HepG2 (cell line): Measurements from ENCODE around the gene JADE2. TPM values are rescaled to one million over a fixed set of nuclear protein-coding genes. Genes with fewer than 3 reads are reported as not detected.

ENCODE experiments used
- ASH2L ChIP-seq: fragments of 300-600, 200-600 bp; sonication (generic); IDR thresholded peaks from 2 replicates; pipeline ENCODE4 v1.7.0; 2017; ENCODE audit warnings: low read depth, mild to moderate bottlenecking, moderate library complexity, mixed read lengths, low read length; ENCODE audit not compliant: insufficient read length
- ATF7-NPFF ChIP-seq: sonication (generic); formaldehyde crosslinking; IDR thresholded peaks from 2 replicates; pipeline ENCODE4 v1.8.1; 2023; ENCODE audit warnings: mild to moderate bottlenecking, low read depth, missing genetic modification reagents, moderate library complexity
- CC2D1A ChIP-seq: sonication (generic); formaldehyde crosslinking; IDR thresholded peaks from 2 replicates; pipeline ENCODE4 v1.8.1; 2023; ENCODE audit warnings: mild to moderate bottlenecking, missing genetic modification reagents
- MEF2D ChIP-seq: sonication (generic); formaldehyde crosslinking; IDR thresholded peaks from 2 replicates; pipeline ENCODE4 v1.5.1; 2020; ENCODE audit warnings: mild to moderate bottlenecking, missing genetic modification reagents
- NFATC3 ChIP-seq: sonication (generic); formaldehyde crosslinking; IDR thresholded peaks from 2 replicates; pipeline ENCODE4 v1.5.1; 2020; ENCODE audit warnings: mild to moderate bottlenecking, missing genetic modification reagents
- NR3C1 ChIP-seq: sonication (generic); formaldehyde crosslinking; IDR thresholded peaks from 2 replicates; pipeline ENCODE4 v1.4.0; 2020; ENCODE audit warnings: missing genetic modification reagents
- PITX1 ChIP-seq: sonication (generic); formaldehyde crosslinking; IDR thresholded peaks from 2 replicates; pipeline ENCODE4 v1.5.1; 2020; ENCODE audit warnings: mild to moderate bottlenecking, missing genetic modification reagents
- RBFOX2 ChIP-seq: fragments of 200-400 bp; formaldehyde crosslinking; IDR thresholded peaks from 2 replicates; pipeline ENCODE4 v1.6.1; 2017; ENCODE audit warnings: low read depth, mild to moderate bottlenecking, low read length
- REPIN1 ChIP-seq: sonication (generic); formaldehyde crosslinking; IDR thresholded peaks from 2 replicates; pipeline ENCODE4 v1.8.0; 2022; ENCODE audit warnings: missing genetic modification reagents, low read depth, mild to moderate bottlenecking, borderline replicate concordance
- SSRP1 ChIP-seq: IDR thresholded peaks from 2 replicates; pipeline ENCODE4 v1.6.1; 2016; ENCODE audit warnings: control low read depth
- TBP ChIP-seq: sonication (generic); formaldehyde crosslinking; IDR thresholded peaks from 2 replicates; pipeline ENCODE4 v1.5.0; 2020; ENCODE audit warnings: missing genetic modification reagents
- XRCC5 ChIP-seq: fragments of 200-400 bp; formaldehyde crosslinking; optimal IDR thresholded peaks from 2 replicates; pipeline ENCODE3; 2017; ENCODE audit warnings: mild to moderate bottlenecking, low read length
- YY1 ChIP-seq: IDR thresholded peaks from 2 replicates; pipeline ENCODE4 v1.6.1; 2011; ENCODE audit warnings: low read length, low read depth, moderate library complexity, mild to moderate bottlenecking; ENCODE audit not compliant: insufficient read depth, insufficient replicate concordance
- ZNF34 ChIP-seq: sonication (generic); formaldehyde crosslinking; IDR thresholded peaks from 2 replicates; pipeline ENCODE4 v1.4.0; 2020; ENCODE audit warnings: mild to moderate bottlenecking, missing genetic modification reagents, borderline replicate concordance
- ZNF350 ChIP-seq: sonication (generic); formaldehyde crosslinking; IDR thresholded peaks from 2 replicates; pipeline ENCODE4 v1.4.0; 2020; ENCODE audit warnings: mild to moderate bottlenecking, low read depth, missing genetic modification reagents, borderline replicate concordance
- ZNF615 ChIP-seq: sonication (generic); formaldehyde crosslinking; IDR thresholded peaks from 2 replicates; pipeline ENCODE4 v1.5.0; 2020; ENCODE audit warnings: mild to moderate bottlenecking, missing genetic modification reagents, borderline replicate concordance
- ZNF687 ChIP-seq: sonication (generic); formaldehyde crosslinking; IDR thresholded peaks from 2 replicates; pipeline ENCODE4 v1.5.1; 2020; ENCODE audit warnings: mild to moderate bottlenecking, missing genetic modification reagents, moderate library complexity
- ZNF788 ChIP-seq: sonication (generic); formaldehyde crosslinking; IDR thresholded peaks from 2 replicates; pipeline ENCODE4 v1.5.0; 2020; ENCODE audit warnings: mild to moderate bottlenecking, missing genetic modification reagents, borderline replicate concordance
- ZSCAN25 ChIP-seq: sonication (generic); formaldehyde crosslinking; IDR thresholded peaks from 2 replicates; pipeline ENCODE4 v1.8.0; 2022; ENCODE audit warnings: mild to moderate bottlenecking, missing genetic modification reagents
- polyA plus RNA-seq, 8 experiments: library from polyadenylated mRNA; depleted of rRNA in 3 of 8; stranded (reverse) in 7 of 8; unstranded in 1 of 8; fragments of >200 nt; fragmentation: Illumina TruSeq in 4 of 8; extraction: Trizol in 4 of 8; gene quantifications; 2 replicates each; pipeline versions ENCODE4 v1.2.1 to v1.2.3, GENCODE V29; 2011 to 2016; ENCODE audit warnings: low read depth in 4 of 8, missing spikeins in 1 of 8, mixed read lengths in 1 of 8; ENCODE audit not compliant: insufficient read depth in 1 of 8
- total RNA-seq, 5 experiments: library from RNA; depleted of rRNA; stranded (reverse); fragments of >200 nt; fragmentation: Illumina TruSeq; extraction: Trizol; gene quantifications; 2 replicates each; pipeline ENCODE4 v1.2.3, GENCODE V29; 2016; ENCODE audit warnings: low read depth in 1 of 5
- TF ChIP-seq, protein P1 (sequence below): sonication (generic); formaldehyde crosslinking; conservative IDR thresholded peaks from 2 replicates; pipeline ENCODE4 v1.4.0; 2020; ENCODE audit warnings: mild to moderate bottlenecking, missing genetic modification reagents, moderate library complexity
- TF ChIP-seq, protein P2 (sequence below): sonication (generic); formaldehyde crosslinking; IDR thresholded peaks from 2 replicates; pipeline ENCODE4 v1.8.0; 2023; ENCODE audit warnings: mild to moderate bottlenecking, missing genetic modification reagents

The JADE2 gene
- total and polyA plus RNA-seq, 2 of the 13 experiments (the other 11 are each of a cell fraction or from before 2014, with no cell fraction given): 7.5 to 15.1 TPM

DNA sequence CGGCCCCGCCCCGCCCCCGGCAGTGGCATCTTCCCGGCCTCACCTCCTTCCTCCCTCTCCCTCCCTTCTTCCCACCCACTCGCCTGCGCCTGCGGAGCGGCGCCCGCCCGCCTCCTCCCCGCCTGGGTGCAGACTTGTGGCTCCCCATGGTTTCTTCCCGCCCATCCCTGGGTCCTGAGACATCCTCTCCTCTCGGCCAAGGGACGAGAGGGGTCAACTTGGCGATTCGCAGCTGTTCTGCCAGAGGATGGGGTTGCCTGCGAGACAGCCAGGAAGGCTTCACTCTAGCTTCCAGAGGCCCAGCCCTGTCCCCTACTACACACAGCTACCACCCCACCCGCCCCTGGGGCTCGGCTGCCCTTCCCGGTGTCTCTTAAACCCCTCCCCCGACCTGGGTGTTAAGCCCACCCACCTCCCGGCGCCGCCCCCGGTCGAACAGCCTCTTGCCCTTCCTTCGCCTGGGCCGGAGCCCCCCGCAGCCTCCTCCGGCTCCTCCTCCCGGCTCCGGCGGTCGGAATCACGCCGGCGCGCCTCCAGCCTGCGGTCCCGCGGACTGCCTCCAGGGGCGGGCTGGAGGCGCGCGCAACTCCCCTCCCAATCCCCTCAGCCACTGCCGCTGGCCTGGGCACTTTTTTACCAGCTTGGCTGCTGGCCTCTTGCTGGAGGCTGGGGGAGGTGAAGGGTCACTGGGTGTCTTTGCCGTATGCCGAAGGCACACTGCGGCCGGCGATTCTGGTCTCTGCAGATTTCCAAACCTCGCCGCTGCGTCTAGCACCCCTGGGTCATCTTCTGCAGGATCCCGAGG lies 1.9 kb downstream of the JADE2 start (continued):
- TF ChIP-seq, protein P1, sequence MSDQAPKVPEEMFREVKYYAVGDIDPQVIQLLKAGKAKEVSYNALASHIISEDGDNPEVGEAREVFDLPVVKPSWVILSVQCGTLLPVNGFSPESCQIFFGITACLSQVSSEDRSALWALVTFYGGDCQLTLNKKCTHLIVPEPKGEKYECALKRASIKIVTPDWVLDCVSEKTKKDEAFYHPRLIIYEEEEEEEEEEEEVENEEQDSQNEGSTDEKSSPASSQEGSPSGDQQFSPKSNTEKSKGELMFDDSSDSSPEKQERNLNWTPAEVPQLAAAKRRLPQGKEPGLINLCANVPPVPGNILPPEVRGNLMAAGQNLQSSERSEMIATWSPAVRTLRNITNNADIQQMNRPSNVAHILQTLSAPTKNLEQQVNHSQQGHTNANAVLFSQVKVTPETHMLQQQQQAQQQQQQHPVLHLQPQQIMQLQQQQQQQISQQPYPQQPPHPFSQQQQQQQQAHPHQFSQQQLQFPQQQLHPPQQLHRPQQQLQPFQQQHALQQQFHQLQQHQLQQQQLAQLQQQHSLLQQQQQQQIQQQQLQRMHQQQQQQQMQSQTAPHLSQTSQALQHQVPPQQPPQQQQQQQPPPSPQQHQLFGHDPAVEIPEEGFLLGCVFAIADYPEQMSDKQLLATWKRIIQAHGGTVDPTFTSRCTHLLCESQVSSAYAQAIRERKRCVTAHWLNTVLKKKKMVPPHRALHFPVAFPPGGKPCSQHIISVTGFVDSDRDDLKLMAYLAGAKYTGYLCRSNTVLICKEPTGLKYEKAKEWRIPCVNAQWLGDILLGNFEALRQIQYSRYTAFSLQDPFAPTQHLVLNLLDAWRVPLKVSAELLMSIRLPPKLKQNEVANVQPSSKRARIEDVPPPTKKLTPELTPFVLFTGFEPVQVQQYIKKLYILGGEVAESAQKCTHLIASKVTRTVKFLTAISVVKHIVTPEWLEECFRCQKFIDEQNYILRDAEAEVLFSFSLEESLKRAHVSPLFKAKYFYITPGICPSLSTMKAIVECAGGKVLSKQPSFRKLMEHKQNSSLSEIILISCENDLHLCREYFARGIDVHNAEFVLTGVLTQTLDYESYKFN (CRISPR knock-in tag): 0 out of 2 replicates have a peak, but pooled peaks have one; percentile 19
- peak; percentile 16; the same call in 1 of the 2 replicates for TF ChIP-seq PITX1 (CRISPR knock-in tag)
- TF ChIP-seq ZNF615: no peak
- TF ChIP-seq, protein P2, sequence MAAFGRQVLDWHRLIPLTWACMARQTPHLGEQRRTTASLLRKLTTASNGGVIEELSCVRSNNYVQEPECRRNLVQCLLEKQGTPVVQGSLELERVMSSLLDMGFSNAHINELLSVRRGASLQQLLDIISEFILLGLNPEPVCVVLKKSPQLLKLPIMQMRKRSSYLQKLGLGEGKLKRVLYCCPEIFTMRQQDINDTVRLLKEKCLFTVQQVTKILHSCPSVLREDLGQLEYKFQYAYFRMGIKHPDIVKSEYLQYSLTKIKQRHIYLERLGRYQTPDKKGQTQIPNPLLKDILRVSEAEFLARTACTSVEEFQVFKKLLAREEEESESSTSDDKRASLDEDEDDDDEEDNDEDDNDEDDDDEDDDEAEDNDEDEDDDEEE (CRISPR knock-in tag): 0 out of 2 replicates have a peak, but pooled peaks have one; percentile 34
- no peak for TF ChIP-seq ASH2L
- TF ChIP-seq ZNF34 (CRISPR knock-in tag): peak; percentile 46; the same call in 1 of the 2 replicates
- no peak for TF ChIP-seq CC2D1A
- no peak for TF ChIP-seq REPIN1 (CRISPR knock-in tag)
- TF ChIP-seq SSRP1 (CRISPR knock-in tag): no peak
- TF ChIP-seq TBP: no peak
- TF ChIP-seq MEF2D (CRISPR knock-in tag): no peak
- TF ChIP-seq YY1: peak; percentile 59
- no peak; the same call in 1 of the 2 replicates for TF ChIP-seq ATF7-NPFF (CRISPR knock-in tag)
- TF ChIP-seq ZSCAN25: no peak
- TF ChIP-seq ZNF788: no peak
- no peak for TF ChIP-seq NFATC3
- TF ChIP-seq NR3C1 (CRISPR knock-in tag): no peak
- TF ChIP-seq ZNF687 (CRISPR knock-in tag): peak; percentile 73
- peak; percentile 94 for TF ChIP-seq XRCC5
- TF ChIP-seq ZNF350 (CRISPR knock-in tag): peak; percentile 46; the same call in 1 of the 2 replicates
- peak; percentile 52; the same call in 1 of the 2 replicates for TF ChIP-seq RBFOX2
